ENCODE results near the gene LSM3. TPM values are rescaled to one million over a fixed set of nuclear protein-coding genes. Genes with fewer than 3 reads are reported as not detected.
A peak's percentile ranks its signal among the peaks of the same experiment; 100 is the strongest.

The LSM3 gene
- total RNA-seq, 2 experiments from 2014 or later: 22.1 to 22.9 TPM

- Mint-ChIP-seq H3K4me1 (ENCODE audit: low read depth) (peaks cover 55% of the 10 kb centered on the region), H3K27me3 (no peaks in the 10 kb centered on the region), H3K36me3 (peaks cover 27% of the 10 kb centered on the region), H3K9me3 (no peaks in the 10 kb centered on the region), H3K27ac (peak overlapping the region; percentile 79), H3K4me3 (no peak overlapping the region)
- ChIA-PET POLR2A (interaction anchor here (0.6 to 5.3 kb wide), 4 partner anchors 18 to 804 kb away, joined by 3 to 52 read pairs (median 7); partner anchors contain the start of genes CHCHD4, LSM3 and TMEM43), CTCF (interaction anchor here (1.1 to 3.6 kb wide), 5 partner anchors 15 to 249 kb away, joined by 3 to 21 read pairs (median 7); partner anchors contain the start of genes CHCHD4 and TMEM43)
- intact Hi-C loops (cut with micrococcal nuclease): no loop called here
- no peak for DNase-seq
These were observed 33.4 kb upstream of the LSM3 start for GRCh38 chr3:14145236-14145635.

- Mint-ChIP-seq H3K27me3 (no peaks in the 10 kb centered on the region), H3K27ac (peak overlapping the region; percentile 39), H3K4me1 (ENCODE audit: low read depth) (peaks cover 49% of the 10 kb centered on the region), H3K9me3 (no peaks in the 10 kb centered on the region), H3K4me3 (no peak overlapping the region), H3K36me3 (peaks cover 23% of the 10 kb centered on the region)
- no peak for DNase-seq
- intact Hi-C loops (cut with micrococcal nuclease): no loop called here
- POLR2A ChIA-PET: interaction anchor here (0.6 to 5.3 kb wide), 4 partner anchors 19 to 804 kb away, joined by 3 to 52 read pairs (median 4); partner anchors contain the start of genes CHCHD4, TMEM43 and XPC
- CTCF ChIA-PET: interaction anchor here (1.1 to 3.6 kb wide), 5 partner anchors 14 to 250 kb away, joined by 3 to 21 read pairs (median 7); partner anchors contain the start of genes CHCHD4 and TMEM43
These were observed 32.8 kb upstream of the LSM3 start for GRCh38 chr3:14145670-14146380.

- Mint-ChIP-seq H3K9me3 (no peaks in the 10 kb centered on the region), H3K4me1 (ENCODE audit: low read depth) (peaks cover 42% of the 10 kb centered on the region), H3K27me3 (no peaks in the 10 kb centered on the region), H3K36me3 (peaks cover 20% of the 10 kb centered on the region), H3K4me3 (no peak overlapping the region), H3K27ac (peak overlapping the region; percentile 20)
- DNase-seq: no peak
- ChIA-PET CTCF (no interaction called here), POLR2A (interaction anchor here (1.1 to 5.3 kb wide), 2 partner anchors 22 to 32 kb away, joined by 3 to 52 read pairs; partner anchors contain the start of genes CHCHD4, TMEM43 and XPC)
- intact Hi-C loops (cut with micrococcal nuclease): no loop called here
These were observed 32.1 kb upstream of the LSM3 start for GRCh38 chr3:14146381-14147065.

GRCh38 chr3:14147066-14147435, 31.6 kb upstream of the LSM3 start:
- peaks cover 15% of the 10 kb centered on the region for H3K36me3 Mint-ChIP-seq
- no peak for DNase-seq
- no peaks in the 10 kb centered on the region for H3K27me3 Mint-ChIP-seq
- H3K9me3 Mint-ChIP-seq: no peaks in the 10 kb centered on the region
- peaks cover 37% of the 10 kb centered on the region for H3K4me1 Mint-ChIP-seq (ENCODE audit: low read depth)
- no peak overlapping the region for H3K4me3 Mint-ChIP-seq
- H3K27ac Mint-ChIP-seq: peak overlapping the region; percentile 64
- ChIA-PET POLR2A (no interaction called here), CTCF (no interaction called here)
- intact Hi-C loops (cut with micrococcal nuclease): no loop called here

GRCh38 chr3:14147617-14148016, 31.0 kb upstream of the LSM3 start:
- intact Hi-C loops (cut with micrococcal nuclease): no loop called here
- no peak overlapping the region for H3K4me3 Mint-ChIP-seq
- DNase-seq: no peak
- H3K4me1 Mint-ChIP-seq (ENCODE audit: low read depth): peaks cover 31% of the 10 kb centered on the region
- peak overlapping the region; percentile 64 for H3K27ac Mint-ChIP-seq
- H3K36me3 Mint-ChIP-seq: peaks cover 11% of the 10 kb centered on the region
- H3K9me3 Mint-ChIP-seq: no peaks in the 10 kb centered on the region
- ChIA-PET CTCF (no interaction called here), POLR2A (no interaction called here)
- no peaks in the 10 kb centered on the region for H3K27me3 Mint-ChIP-seq

GRCh38 chr3:14148041-14148985, 30.3 kb upstream of the LSM3 start:
- H3K27me3 Mint-ChIP-seq: no peaks in the 10 kb centered on the region
- DNase-seq: no peak
- no peaks in the 10 kb centered on the region for H3K9me3 Mint-ChIP-seq
- POLR2A ChIA-PET: no interaction called here
- H3K4me1 Mint-ChIP-seq (ENCODE audit: low read depth): peaks cover 25% of the 10 kb centered on the region
- H3K36me3 Mint-ChIP-seq: peaks cover 9% of the 10 kb centered on the region
- CTCF ChIA-PET: no interaction called here
- H3K4me3 Mint-ChIP-seq: no peak overlapping the region
- no peak overlapping the region for H3K27ac Mint-ChIP-seq
- intact Hi-C loops (cut with micrococcal nuclease): no loop called here

GRCh38 chr3:14150078-14150477, 28.5 kb upstream of the LSM3 start:
- Mint-ChIP-seq H3K9me3 (no peaks in the 10 kb centered on the region), H3K4me1 (ENCODE audit: low read depth) (peaks cover 11% of the 10 kb centered on the region), H3K36me3 (peaks cover 16% of the 10 kb centered on the region), H3K27ac (no peak overlapping the region), H3K4me3 (no peak overlapping the region), H3K27me3 (no peaks in the 10 kb centered on the region)
- DNase-seq: no peak
- CTCF ChIA-PET: no interaction called here
- POLR2A ChIA-PET: interaction anchor here (1.3 kb wide), 1 partner anchor 10 kb away, joined by 3 read pairs; no protein-coding TSS in a partner anchor
- intact Hi-C loops (cut with micrococcal nuclease): no loop called here

GRCh38 chr3:14150491-14151230, 28.0 kb upstream of the LSM3 start:
- intact Hi-C loops (cut with micrococcal nuclease): no loop called here
- Mint-ChIP-seq H3K4me3 (no peak overlapping the region), H3K27me3 (no peaks in the 10 kb centered on the region), H3K36me3 (peaks cover 13% of the 10 kb centered on the region), H3K4me1 (ENCODE audit: low read depth) (peaks cover 7% of the 10 kb centered on the region), H3K9me3 (no peaks in the 10 kb centered on the region), H3K27ac (no peak overlapping the region)
- no peak for DNase-seq
- POLR2A ChIA-PET: interaction anchor here (1.3 kb wide), 1 partner anchor 10 kb away, joined by 3 read pairs; no protein-coding TSS in a partner anchor
- CTCF ChIA-PET: interaction anchor here (1.8 kb wide), 1 partner anchor 254 kb away, joined by 5 read pairs; no protein-coding TSS in a partner anchor

- DNase-seq: no peak
- ChIA-PET POLR2A (interaction anchor here (1.3 kb wide), 1 partner anchor 9 kb away, joined by 3 read pairs; no protein-coding TSS in a partner anchor), CTCF (interaction anchor here (1.8 kb wide), 1 partner anchor 255 kb away, joined by 5 read pairs; no protein-coding TSS in a partner anchor)
- intact Hi-C loops (cut with micrococcal nuclease): no loop called here
- H3K27ac Mint-ChIP-seq: no peak overlapping the region
- no peak overlapping the region for H3K4me3 Mint-ChIP-seq
- no peaks in the 10 kb centered on the region for H3K4me1 Mint-ChIP-seq (ENCODE audit: low read depth)
- peaks cover 16% of the 10 kb centered on the region for H3K36me3 Mint-ChIP-seq
- no peaks in the 10 kb centered on the region for H3K9me3 Mint-ChIP-seq
- H3K27me3 Mint-ChIP-seq: no peaks in the 10 kb centered on the region
These were observed 27.0 kb upstream of the LSM3 start for GRCh38 chr3:14151471-14152083.

GRCh38 chr3:14152233-14152962, 26.2 kb upstream of the LSM3 start:
- intact Hi-C loops (cut with micrococcal nuclease): no loop called here
- H3K27me3 Mint-ChIP-seq: no peaks in the 10 kb centered on the region
- H3K4me3 Mint-ChIP-seq: no peak overlapping the region
- no peaks in the 10 kb centered on the region for H3K9me3 Mint-ChIP-seq
- H3K4me1 Mint-ChIP-seq (ENCODE audit: low read depth): peaks cover 5% of the 10 kb centered on the region
- POLR2A ChIA-PET: no interaction called here
- CTCF ChIA-PET: interaction anchor here (1.0 to 1.8 kb wide), 2 partner anchors 16 to 256 kb away, joined by 3 to 5 read pairs; no protein-coding TSS in a partner anchor
- H3K27ac Mint-ChIP-seq: no peak overlapping the region
- no peak for DNase-seq
- H3K36me3 Mint-ChIP-seq: peaks cover 22% of the 10 kb centered on the region

All from activated CD4-positive, alpha-beta memory T cell treated with anti-CD3 and anti-CD28 coated beads for 36 hours (primary cell).